ENCODE data around the gene APOA5.

GRCh38 chr11:116742104-116742503 is 49.6 kb downstream of the APOA5 start:
- TF ChIP-seq NFXL1 (CRISPR knock-in tag; IDR thresholded peaks at IDR 0.05) (no peak), ZNF175 (CRISPR knock-in tag; IDR thresholded peaks at IDR 0.05; ENCODE audit: low read depth) (no peak), ZNF140 (CRISPR knock-in tag; IDR thresholded peaks at IDR 0.05) (no peak)
- TF ChIP-seq, protein P1, sequence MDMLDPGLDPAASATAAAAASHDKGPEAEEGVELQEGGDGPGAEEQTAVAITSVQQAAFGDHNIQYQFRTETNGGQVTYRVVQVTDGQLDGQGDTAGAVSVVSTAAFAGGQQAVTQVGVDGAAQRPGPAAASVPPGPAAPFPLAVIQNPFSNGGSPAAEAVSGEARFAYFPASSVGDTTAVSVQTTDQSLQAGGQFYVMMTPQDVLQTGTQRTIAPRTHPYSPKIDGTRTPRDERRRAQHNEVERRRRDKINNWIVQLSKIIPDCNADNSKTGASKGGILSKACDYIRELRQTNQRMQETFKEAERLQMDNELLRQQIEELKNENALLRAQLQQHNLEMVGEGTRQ (CRISPR knock-in tag; IDR thresholded peaks at IDR 0.05) = no peak

Measured in K562 (cell line).